Renal pelvis (tissue), 12 donors: ENCODE results near the gene SURF4. TPM values are rescaled to one million over a fixed set of nuclear protein-coding genes. Genes with fewer than 3 reads are reported as not detected.

Experiments
- DNase-seq: peaks from one replicate; pipeline ENCODE4 v3.0.0-alpha.2; 2013
- long read RNA-seq, 16 experiments: transcript quantifications; one replicate each; lab custom pipeline, GENCODE V29; 2026
- polyA plus RNA-seq, 3 donors: library from polyadenylated mRNA; unstranded; fragments of 120-200 nt; gene quantifications; one replicate each; pipeline ENCODE4 v1.2.1, GENCODE V29; 2013; ENCODE audit not compliant: insufficient read length in 3 of 3

SURF4 gene
- polyA plus RNA-seq: 100 to 1,000 TPM; 163 to 184 (median 172) TPM
- long read RNA-seq, donor 1, transcript SURF4-202 (6 exons, 2,984 nt): major isoform, 65 of 71 reads
- long read RNA-seq, donor 1, partial matches to known transcripts: 6 of 71 reads
- long read RNA-seq, donor 1, other reads (novel, unspliced or antisense): 0 of 71 reads
- long read RNA-seq, donor 2, transcript SURF4-202 (6 exons, 2,984 nt): major isoform, 92 of 107 reads
- long read RNA-seq, donor 2, partial matches to known transcripts: 12 of 107 reads
- long read RNA-seq, donor 2, other reads (novel, unspliced or antisense): 0 of 107 reads
- long read RNA-seq, donor 3, transcript SURF4-202 (6 exons, 2,984 nt): major isoform, 49 of 54 reads
- long read RNA-seq, donor 3, partial matches to known transcripts: 5 of 54 reads
- long read RNA-seq, donor 3, other reads (novel, unspliced or antisense): 0 of 54 reads
- long read RNA-seq, donor 4, transcript SURF4-202 (6 exons, 2,984 nt): major isoform, 51 of 61 reads
- long read RNA-seq, donor 4, partial matches to known transcripts: 10 of 61 reads
- long read RNA-seq, donor 4, other reads (novel, unspliced or antisense): 0 of 61 reads
- long read RNA-seq, donor 5, transcript SURF4-202 (6 exons, 2,984 nt): major isoform, 31 of 31 reads
- long read RNA-seq, donor 5, partial matches to known transcripts: 0 of 31 reads
- long read RNA-seq, donor 5, other reads (novel, unspliced or antisense): 0 of 31 reads
- long read RNA-seq, donor 6, transcript SURF4-202 (6 exons, 2,984 nt): major isoform, 54 of 59 reads
- long read RNA-seq, donor 6, partial matches to known transcripts: 5 of 59 reads
- long read RNA-seq, donor 6, other reads (novel, unspliced or antisense): 0 of 59 reads
- long read RNA-seq, donor 7, transcript SURF4-202 (6 exons, 2,984 nt): major isoform, 101 of 103 reads
- long read RNA-seq, donor 7, partial matches to known transcripts: 0 of 103 reads
- long read RNA-seq, donor 7, other reads (novel, unspliced or antisense): 0 of 103 reads
- long read RNA-seq, donor 8, transcript SURF4-202 (6 exons, 2,984 nt): major isoform, 33 of 33 reads
- long read RNA-seq, donor 8, partial matches to known transcripts: 0 of 33 reads
- long read RNA-seq, donor 8, other reads (novel, unspliced or antisense): 0 of 33 reads
- long read RNA-seq, donor 9, transcript SURF4-202 (6 exons, 2,984 nt): major isoform, 84 of 117 reads
- long read RNA-seq, donor 9, partial matches to known transcripts: 33 of 117 reads
- long read RNA-seq, donor 9, other reads (novel, unspliced or antisense): 0 of 117 reads
- long read RNA-seq, donor 10, transcript SURF4-202 (6 exons, 2,984 nt): major isoform, 62 of 79 reads
- long read RNA-seq, donor 10, partial matches to known transcripts: 15 of 79 reads
- long read RNA-seq, donor 10, other reads (novel, unspliced or antisense): 0 of 79 reads
- long read RNA-seq, donor 11, transcript SURF4-202 (6 exons, 2,984 nt): major isoform, 45 of 45 reads
- long read RNA-seq, donor 11, partial matches to known transcripts: 0 of 45 reads
- long read RNA-seq, donor 11, other reads (novel, unspliced or antisense): 0 of 45 reads
- long read RNA-seq, donor 12, transcript SURF4-202 (6 exons, 2,984 nt): major isoform, 88 of 105 reads
- long read RNA-seq, donor 12, partial matches to known transcripts: 17 of 105 reads
- long read RNA-seq, donor 12, other reads (novel, unspliced or antisense): 0 of 105 reads
- long read RNA-seq, donor 13, transcript SURF4-202 (6 exons, 2,984 nt): major isoform, 29 of 29 reads
- long read RNA-seq, donor 13, partial matches to known transcripts: 0 of 29 reads
- long read RNA-seq, donor 13, other reads (novel, unspliced or antisense): 0 of 29 reads
- long read RNA-seq, donor 14: 0 reads
- long read RNA-seq, donor 15, transcript SURF4-202 (6 exons, 2,984 nt): major isoform, 106 of 118 reads
- long read RNA-seq, donor 15, partial matches to known transcripts: 11 of 118 reads
- long read RNA-seq, donor 15, other reads (novel, unspliced or antisense): 0 of 118 reads
- long read RNA-seq, donor 16, transcript SURF4-202 (6 exons, 2,984 nt): major isoform, 64 of 75 reads
- long read RNA-seq, donor 16, partial matches to known transcripts: 11 of 75 reads
- long read RNA-seq, donor 16, other reads (novel, unspliced or antisense): 0 of 75 reads

GRCh38 chr9:133375724-133376654, at the start of gene SURF4, which contains the start of gene STKLD1:
SURF4 (minus strand) TSS chr9:133376060; CDS start chr9:133375969, 91 bp downstream.
STKLD1 (plus strand) TSS chr9:133376366; CDS start chr9:133376474, 108 bp downstream.
- DNase-seq: peak; percentile 96

GRCh38 chr9:133425049-133425632, 49.3 kb upstream of the SURF4 start:
- no peak for DNase-seq

- DNase-seq: no peak
Observed at GRCh38 chr9:133424187-133424586, 48.3 kb upstream of the SURF4 start.

- no peak for DNase-seq
Observed at GRCh38 chr9:133423216-133423615, 47.4 kb upstream of the SURF4 start.

- no peak for DNase-seq
Observed at GRCh38 chr9:133421615-133422542, 46.0 kb upstream of the SURF4 start, which contains the start of gene ADAMTS13. ADAMTS13 (plus strand) TSS chr9:133422367; CDS start chr9:133422444, 77 bp downstream.

GRCh38 chr9:133420392-133420827, 44.5 kb upstream of the SURF4 start:
- DNase-seq: no peak

GRCh38 chr9:133419005-133419404, 43.1 kb upstream of the SURF4 start:
- no peak for DNase-seq

- peak; percentile 87 for DNase-seq
Observed at GRCh38 chr9:133417541-133418461, 41.9 kb upstream of the SURF4 start, which contains the start of gene REXO4. REXO4 (minus strand) TSS chr9:133418010; CDS start chr9:133417844, 166 bp downstream.

GRCh38 chr9:133415170-133415569, 39.3 kb upstream of the SURF4 start:
- DNase-seq: no peak

GRCh38 chr9:133408042-133408441, 32.2 kb upstream of the SURF4 start:
- DNase-seq: no peak

- peak; percentile 61 for DNase-seq
Observed at GRCh38 chr9:133406480-133407307, 30.8 kb upstream of the SURF4 start.

- no peak for DNase-seq
Observed at GRCh38 chr9:133405508-133406438, 29.9 kb upstream of the SURF4 start.

- no peak for DNase-seq
Observed at GRCh38 chr9:133404454-133405002, 28.7 kb upstream of the SURF4 start.
